Stimulated activated naive CD8-positive, alpha-beta T cell treated with anti-CD3 and anti-CD28 coated beads, Interleukin-15, amount 100 ng/mL, for 72 hours (primary cell): ENCODE data around the gene PITPNM2.

Experiments
- ATAC-seq: fragments of 150-1000 bp; cut with Tn5 transposase; 2 replicates; pipeline ENCODE4 v1.10.0; 2021; ENCODE audit warnings: mild to moderate bottlenecking, moderate library complexity
- DNase-seq, 2 donors: peaks; one replicate each; pipeline ENCODE4 v3.0.0; 2021 to 2022
- H3K27ac Mint-ChIP-seq, 2 donors: one replicate each; pipeline ENCODE4 v1.8.0; 2022; ENCODE audit warnings: mild to moderate bottlenecking in 2 of 2, mixed read lengths in 2 of 2, moderate library complexity in 2 of 2
- H3K27me3 Mint-ChIP-seq: one replicate; pipeline ENCODE4 v1.8.0; 2022; ENCODE audit warnings: mixed read lengths
- H3K4me1 Mint-ChIP-seq: one replicate; pipeline ENCODE4 v1.8.0; 2022; ENCODE audit warnings: mild to moderate bottlenecking, mixed read lengths
- H3K4me3 Mint-ChIP-seq, 2 donors: one replicate each; pipeline ENCODE4 v1.8.0; 2022; ENCODE audit warnings: mild to moderate bottlenecking in 2 of 2, mixed read lengths in 2 of 2, moderate library complexity in 1 of 2
- H3K9me3 Mint-ChIP-seq, 2 donors: one replicate each; pipeline ENCODE4 v1.8.0; 2022; ENCODE audit warnings: mixed read lengths in 2 of 2

Gene PITPNM2

GRCh38 chr12:123150275-123150743 lies 581 bp downstream of the PITPNM2 start:
- Mint-ChIP-seq H3K4me3 (peak overlapping the region; percentile 74 to 91), H3K4me1 (peaks cover 33% of the 10 kb centered on the region), H3K27ac (peak overlapping the region; percentile 86 to 94), H3K9me3 (no peaks in the 10 kb centered on the region), H3K27me3 (no peaks in the 10 kb centered on the region)
- DNase-seq (peak; percentile 38 to 54), ATAC-seq (peak; percentile 60)

GRCh38 chr12:123149501-123150274 lies 1.2 kb downstream of the PITPNM2 start:
- peak overlapping the region; percentile 74 to 91 for H3K4me3 Mint-ChIP-seq
- H3K4me1 Mint-ChIP-seq, result peaks cover 33% of the 10 kb centered on the region
- H3K9me3 Mint-ChIP-seq, result no peaks in the 10 kb centered on the region
- DNase-seq, result no peak
- no peaks in the 10 kb centered on the region for H3K27me3 Mint-ChIP-seq
- peak overlapping the region; percentile 86 to 94 for H3K27ac Mint-ChIP-seq
- ATAC-seq, result no peak

- no peak for DNase-seq
- Mint-ChIP-seq H3K9me3 (no peaks in the 10 kb centered on the region), H3K4me3 (peak overlapping the region; percentile 74 to 91), H3K27me3 (no peaks in the 10 kb centered on the region), H3K27ac (no peak overlapping the region), H3K4me1 (peaks cover 35% of the 10 kb centered on the region)
- no peak for ATAC-seq
Observed at GRCh38 chr12:123149088-123149487, 1.8 kb downstream of the PITPNM2 start.

- Mint-ChIP-seq H3K9me3 (no peaks in the 10 kb centered on the region), H3K27me3 (no peaks in the 10 kb centered on the region), H3K27ac (no peak overlapping the region), H3K4me1 (peaks cover 38% of the 10 kb centered on the region), H3K4me3 (peak overlapping the region in 1 of 2 donors; percentile 50)
- DNase-seq (no peak), ATAC-seq (no peak)
Observed at GRCh38 chr12:123148655-123149054, 2.2 kb downstream of the PITPNM2 start.

GRCh38 chr12:123148223-123148622 lies 2.7 kb downstream of the PITPNM2 start:
- ATAC-seq, result no peak
- Mint-ChIP-seq H3K4me1 (peaks cover 43% of the 10 kb centered on the region), H3K27me3 (no peaks in the 10 kb centered on the region), H3K4me3 (no peak overlapping the region), H3K9me3 (no peaks in the 10 kb centered on the region), H3K27ac (no peak overlapping the region)
- DNase-seq, result no peak

- peaks cover 60% of the 10 kb centered on the region for H3K4me1 Mint-ChIP-seq
- no peak overlapping the region for H3K27ac Mint-ChIP-seq
- ATAC-seq (no peak), DNase-seq (no peak)
- no peaks in the 10 kb centered on the region for H3K9me3 Mint-ChIP-seq
- no peak overlapping the region for H3K4me3 Mint-ChIP-seq
- H3K27me3 Mint-ChIP-seq, result no peaks in the 10 kb centered on the region
Observed at GRCh38 chr12:123145211-123145610, 5.7 kb downstream of the PITPNM2 start.

GRCh38 chr12:123143736-123144461 lies 7.0 kb downstream of the PITPNM2 start:
- DNase-seq, result no peak
- Mint-ChIP-seq H3K9me3 (no peaks in the 10 kb centered on the region), H3K27me3 (no peaks in the 10 kb centered on the region), H3K4me1 (peaks cover 59% of the 10 kb centered on the region), H3K4me3 (no peak overlapping the region), H3K27ac (no peak overlapping the region)
- no peak for ATAC-seq

GRCh38 chr12:123142921-123143735 lies 7.8 kb downstream of the PITPNM2 start:
- H3K4me3 Mint-ChIP-seq, result no peak overlapping the region
- H3K27me3 Mint-ChIP-seq, result no peaks in the 10 kb centered on the region
- no peak overlapping the region for H3K27ac Mint-ChIP-seq
- H3K9me3 Mint-ChIP-seq, result no peaks in the 10 kb centered on the region
- ATAC-seq, result no peak
- no peak for DNase-seq
- H3K4me1 Mint-ChIP-seq, result peaks cover 51% of the 10 kb centered on the region

- Mint-ChIP-seq H3K9me3 (no peaks in the 10 kb centered on the region), H3K4me1 (peaks cover 49% of the 10 kb centered on the region), H3K27me3 (no peaks in the 10 kb centered on the region), H3K27ac (no peak overlapping the region), H3K4me3 (no peak overlapping the region)
- no peak for DNase-seq
- no peak for ATAC-seq
Observed at GRCh38 chr12:123142518-123142840, 8.4 kb downstream of the PITPNM2 start.

GRCh38 chr12:123141615-123142517 lies 9.0 kb downstream of the PITPNM2 start:
- H3K27me3 Mint-ChIP-seq, result no peaks in the 10 kb centered on the region

GRCh38 chr12:123140676-123141614 lies 9.9 kb downstream of the PITPNM2 start:
- no peak for ATAC-seq
- no peaks in the 10 kb centered on the region for H3K27me3 Mint-ChIP-seq
- peak overlapping the region; percentile 43 to 90 for H3K27ac Mint-ChIP-seq
- DNase-seq, result no peak
- no peak overlapping the region for H3K4me3 Mint-ChIP-seq
- peaks cover 49% of the 10 kb centered on the region for H3K4me1 Mint-ChIP-seq
- no peaks in the 10 kb centered on the region for H3K9me3 Mint-ChIP-seq

More at GRCh38 chr12:123141615-123142517, 9.0 kb downstream of the PITPNM2 start:
- Mint-ChIP-seq H3K4me1 (peaks cover 49% of the 10 kb centered on the region), H3K9me3 (no peaks in the 10 kb centered on the region), H3K4me3 (no peak overlapping the region), H3K27ac (no peak overlapping the region)
- no peak for DNase-seq
- ATAC-seq, result no peak

- H3K4me3 Mint-ChIP-seq, result peak overlapping the region in 1 of 2 donors; percentile 26
- H3K27ac Mint-ChIP-seq, result peak overlapping the region; percentile 65 to 74
- H3K27me3 Mint-ChIP-seq, result no peaks in the 10 kb centered on the region
- H3K4me1 Mint-ChIP-seq, result peaks cover 53% of the 10 kb centered on the region
- ATAC-seq (no peak), DNase-seq (no peak)
- H3K9me3 Mint-ChIP-seq, result no peaks in the 10 kb centered on the region
Observed at GRCh38 chr12:123139926-123140675, 10.8 kb downstream of the PITPNM2 start.

- Mint-ChIP-seq H3K4me3 (no peak overlapping the region), H3K27ac (no peak overlapping the region), H3K4me1 (peaks cover 57% of the 10 kb centered on the region)
Observed at GRCh38 chr12:123135688-123136087, 15.2 kb downstream of the PITPNM2 start.

More at GRCh38 chr12:123135688-123136087, 15.2 kb downstream of the PITPNM2 start:
- DNase-seq, result no peak
- H3K9me3 Mint-ChIP-seq, result no peaks in the 10 kb centered on the region
- H3K27me3 Mint-ChIP-seq, result no peaks in the 10 kb centered on the region
- no peak for ATAC-seq
